ENCODE measurements around the gene TAOK3.
"Not testable (repeated sequence)": the region's sequence is repeated elsewhere in the genome, so short reads cannot be mapped to it uniquely, and the experiment has no call there.

- TF ChIP-seq, protein P1, sequence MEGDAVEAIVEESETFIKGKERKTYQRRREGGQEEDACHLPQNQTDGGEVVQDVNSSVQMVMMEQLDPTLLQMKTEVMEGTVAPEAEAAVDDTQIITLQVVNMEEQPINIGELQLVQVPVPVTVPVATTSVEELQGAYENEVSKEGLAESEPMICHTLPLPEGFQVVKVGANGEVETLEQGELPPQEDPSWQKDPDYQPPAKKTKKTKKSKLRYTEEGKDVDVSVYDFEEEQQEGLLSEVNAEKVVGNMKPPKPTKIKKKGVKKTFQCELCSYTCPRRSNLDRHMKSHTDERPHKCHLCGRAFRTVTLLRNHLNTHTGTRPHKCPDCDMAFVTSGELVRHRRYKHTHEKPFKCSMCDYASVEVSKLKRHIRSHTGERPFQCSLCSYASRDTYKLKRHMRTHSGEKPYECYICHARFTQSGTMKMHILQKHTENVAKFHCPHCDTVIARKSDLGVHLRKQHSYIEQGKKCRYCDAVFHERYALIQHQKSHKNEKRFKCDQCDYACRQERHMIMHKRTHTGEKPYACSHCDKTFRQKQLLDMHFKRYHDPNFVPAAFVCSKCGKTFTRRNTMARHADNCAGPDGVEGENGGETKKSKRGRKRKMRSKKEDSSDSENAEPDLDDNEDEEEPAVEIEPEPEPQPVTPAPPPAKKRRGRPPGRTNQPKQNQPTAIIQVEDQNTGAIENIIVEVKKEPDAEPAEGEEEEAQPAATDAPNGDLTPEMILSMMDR (IDR thresholded peaks at IDR 0.05) = not testable (repeated sequence)
- not testable (repeated sequence) for TF ChIP-seq POLR2A (IDR thresholded peaks at IDR 0.05)
These were observed 94.4 kb downstream of the TAOK3 start for GRCh38 chr12:118278288-118278687.

All from suprapubic skin (tissue), 3 donors.